ENCODE measurements around the gene MAL.
A peak's percentile ranks its signal among the peaks of the same experiment; 100 is the strongest.

Gene MAL

GRCh38 chr2:94982675-94983074 lies 42.8 kb upstream of the MAL start:
- TF ChIP-seq CTCF (IDR thresholded peaks at IDR 0.05; ENCODE audit: low read depth, low read length, missing control alignments), result no peak
- H3K4me3 ChIP-seq (replicated peaks; ENCODE audit: low read depth, low read length), result no peak overlapping the region
- no peak for DNase-seq (ENCODE audit: extremely low read depth, low read depth)

DNA sequence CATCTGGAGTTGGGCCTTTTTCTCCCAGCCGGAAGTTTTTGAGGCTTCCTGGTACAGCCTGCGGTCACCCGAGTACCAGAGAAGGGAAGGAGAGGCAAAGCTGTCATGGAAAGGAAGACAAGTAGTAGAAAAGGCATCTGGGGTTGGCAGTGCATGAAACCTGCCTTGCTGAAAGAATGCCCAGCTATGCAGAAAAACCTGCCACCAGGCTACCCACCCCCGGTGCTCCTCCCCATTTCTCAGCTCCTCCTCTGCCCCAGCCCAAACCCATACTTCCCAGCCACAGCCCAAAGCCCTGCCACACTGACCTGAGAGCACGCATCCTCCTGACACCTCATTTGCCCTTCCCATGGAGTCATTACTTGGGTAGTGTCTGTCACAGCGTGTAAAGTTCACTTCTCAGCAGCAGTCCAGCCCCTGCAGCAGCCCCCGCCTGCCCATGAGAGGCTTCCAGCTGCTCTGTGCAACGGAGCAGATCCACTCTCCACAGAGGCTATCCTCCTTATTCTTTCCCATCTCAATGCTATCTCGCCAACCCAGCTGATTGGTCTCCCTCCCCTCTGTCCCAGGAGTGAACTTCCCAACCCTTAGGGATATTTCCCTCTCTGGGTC lies 40.4 kb upstream of the MAL start:
- H3K4me3 ChIP-seq (replicated peaks; ENCODE audit: low read depth, low read length), result no peak overlapping the region
- DNase-seq (ENCODE audit: extremely low read depth, low read depth), result no peak
- TF ChIP-seq CTCF (IDR thresholded peaks at IDR 0.05; ENCODE audit: low read depth, low read length, missing control alignments), result no peak

DNA sequence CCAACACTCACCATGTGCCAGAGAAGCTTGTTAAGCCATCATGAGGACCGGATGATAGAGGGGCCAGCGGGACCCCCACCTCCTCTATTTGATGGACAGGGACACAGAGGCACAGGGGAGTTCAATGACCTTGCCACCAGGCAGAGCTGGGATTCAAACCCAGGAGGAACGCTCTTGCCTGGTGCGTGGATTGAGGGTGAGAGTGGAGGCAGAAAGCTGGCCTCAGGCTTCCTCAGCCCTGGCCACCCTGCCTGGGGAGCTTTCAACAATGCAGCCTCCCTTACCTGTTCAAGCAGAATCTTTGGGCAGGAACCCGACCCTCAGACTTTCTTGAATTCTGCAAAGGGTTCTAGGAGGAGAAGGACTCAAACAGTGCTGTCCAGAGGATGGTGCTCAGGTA lies 39.9 kb upstream of the MAL start:
- TF ChIP-seq CTCF (IDR thresholded peaks at IDR 0.05; ENCODE audit: low read depth, low read length, missing control alignments), result no peak
- no peak for DNase-seq (ENCODE audit: extremely low read depth, low read depth)
- no peak overlapping the region for H3K4me3 ChIP-seq (replicated peaks; ENCODE audit: low read depth, low read length)

- H3K4me3 ChIP-seq (replicated peaks; ENCODE audit: low read depth, low read length), result no peak overlapping the region
- TF ChIP-seq CTCF (IDR thresholded peaks at IDR 0.05; ENCODE audit: low read depth, low read length, missing control alignments), result peak; percentile 76
- DNase-seq (ENCODE audit: extremely low read depth, low read depth), result peak; percentile 37
These were observed 39.0 kb upstream of the MAL start for GRCh38 chr2:94986392-94986963.

- no peak for DNase-seq (ENCODE audit: extremely low read depth, low read depth)
These were observed 38.2 kb upstream of the MAL start for GRCh38 chr2:94987074-94988020.

GRCh38 chr2:94990956-94991355 lies 34.6 kb upstream of the MAL start:
- no peak overlapping the region for H3K4me3 ChIP-seq (replicated peaks; ENCODE audit: low read depth, low read length)
- TF ChIP-seq CTCF (IDR thresholded peaks at IDR 0.05; ENCODE audit: low read depth, low read length, missing control alignments), result no peak
- DNase-seq (ENCODE audit: extremely low read depth, low read depth), result no peak

More at GRCh38 chr2:94987074-94988020, 38.2 kb upstream of the MAL start:
- no peak for TF ChIP-seq CTCF (IDR thresholded peaks at IDR 0.05; ENCODE audit: low read depth, low read length, missing control alignments)
- H3K4me3 ChIP-seq (replicated peaks; ENCODE audit: low read depth, low read length), result no peak overlapping the region
